ENCODE measurements around the gene CTPS2.

The CTPS2 gene

DNA sequence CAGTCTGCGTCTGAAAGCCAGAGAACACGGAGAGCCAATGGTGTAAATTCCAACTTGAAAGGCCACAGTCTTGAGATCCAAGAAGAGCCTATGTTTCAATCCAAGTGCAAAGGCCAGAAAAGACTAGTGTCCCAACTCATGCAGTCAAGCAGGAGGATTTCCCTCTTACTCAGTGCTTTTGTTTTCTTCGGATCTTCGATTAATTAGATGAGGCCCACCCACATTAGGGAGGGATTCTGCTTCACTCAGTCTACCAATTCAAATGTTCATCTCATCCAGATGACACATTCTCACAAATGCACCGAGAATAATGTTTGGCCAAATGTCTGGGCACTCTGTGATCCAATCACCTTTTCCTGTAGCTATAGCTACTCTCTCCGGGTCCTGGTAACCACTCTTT, 154.0 kb downstream of the CTPS2 start:
- no peak for DNase-seq (ENCODE audit: low spot score)

DNA sequence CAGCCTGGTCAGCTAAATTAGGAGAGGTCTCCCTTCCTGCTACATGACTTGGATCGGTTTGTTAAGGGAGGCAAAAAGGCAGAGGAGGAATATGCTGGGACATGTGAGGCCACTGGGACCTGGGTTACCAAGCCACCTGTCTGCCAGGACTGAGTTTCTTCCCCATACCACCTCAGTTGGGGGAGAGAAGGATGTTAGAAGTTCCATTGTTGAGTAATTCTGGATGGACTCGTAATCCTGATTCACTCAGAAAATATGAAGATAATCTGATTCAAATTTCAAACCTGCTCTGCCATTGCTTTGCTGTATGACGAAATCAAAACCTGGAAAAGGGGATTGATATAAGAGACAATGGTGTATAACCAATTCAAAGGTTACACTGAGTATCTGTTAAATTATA, 159.9 kb downstream of the CTPS2 start:
- DNase-seq (ENCODE audit: low spot score): no peak

DNA sequence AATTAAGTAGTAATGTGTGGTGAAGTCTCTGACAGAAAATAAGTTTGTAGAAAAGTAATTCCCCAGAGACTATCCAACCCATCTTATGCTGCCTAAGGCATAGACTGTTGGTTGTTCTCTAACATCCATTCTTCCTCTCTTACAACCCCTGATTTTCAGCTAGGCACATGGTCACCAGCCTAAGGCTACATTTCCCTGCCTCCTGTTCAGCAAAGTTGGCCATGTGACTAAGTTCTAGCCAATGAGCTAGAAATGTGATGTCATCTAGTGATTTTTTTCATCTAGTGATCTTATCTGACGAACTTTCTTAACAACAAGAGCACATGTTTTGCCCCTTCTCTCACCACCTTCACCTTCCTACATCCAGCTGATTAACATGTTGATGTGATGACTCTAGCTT, 164.8 kb downstream of the CTPS2 start:
- no peak for DNase-seq (ENCODE audit: low spot score)

DNA sequence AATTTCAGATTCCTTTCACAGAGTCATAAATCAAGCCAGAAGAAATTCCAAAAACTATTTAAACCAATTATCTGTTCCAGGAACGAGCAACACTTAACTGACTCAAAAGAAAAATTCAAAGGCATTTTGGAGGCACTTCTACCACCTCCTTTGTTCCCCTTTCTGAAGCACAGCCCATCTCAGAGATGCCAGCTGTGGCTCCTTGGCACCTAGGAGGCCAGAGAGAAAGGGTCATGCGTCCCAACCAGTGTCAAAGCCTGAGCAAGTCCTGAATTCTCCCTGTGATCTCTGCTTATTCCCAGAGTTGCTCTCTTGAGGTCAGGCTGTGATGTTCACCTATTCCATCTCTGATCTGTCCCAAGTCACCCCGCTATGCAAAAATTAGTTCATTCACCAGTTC, 167.5 kb downstream of the CTPS2 start:
- DNase-seq (ENCODE audit: low spot score): no peak

Measured in Ammon's horn (tissue), 1 donor.